DND-41 (cell line): ENCODE results near the gene WDR38.

Source experiments
- ATAC-seq: fragments of 200-7000 bp; cut with Tn5 transposase; 3 replicates; pipeline ENCODE4 v1.9.1; 2021; ENCODE audit warnings: low read depth; ENCODE audit not compliant: insufficient read depth
- DNase-seq: peaks from one replicate; pipeline ENCODE4 v3.0.0-alpha.2; 2020
- H2AFZ ChIP-seq: 2 replicates; pipeline ENCODE4 v1.6.0; 2012; ENCODE audit warnings: low read depth, low read length
- H3K27ac ChIP-seq: 2 replicates; pipeline ENCODE4 v1.5.1; 2012; ENCODE audit warnings: low read length, inconsistent platforms
- H3K27me3 ChIP-seq: fragments of 200-600 bp; sonication (generic); 2 replicates; pipeline ENCODE4 v1.6.0; 2012; ENCODE audit warnings: low read length, mild to moderate bottlenecking, inconsistent platforms; ENCODE audit not compliant: insufficient read depth, poor library complexity
- H3K36me3 ChIP-seq: 2 replicates; pipeline ENCODE4 v1.5.1; 2012; ENCODE audit warnings: low read length, inconsistent platforms; ENCODE audit not compliant: insufficient read depth
- H3K4me1 ChIP-seq: 2 replicates; pipeline ENCODE4 v1.5.1; 2012; ENCODE audit warnings: mild to moderate bottlenecking, low read length; ENCODE audit not compliant: insufficient read depth
- H3K4me2 ChIP-seq: 2 replicates; pipeline ENCODE4 v1.6.0; 2012; ENCODE audit warnings: mild to moderate bottlenecking, moderate library complexity, low read length, inconsistent platforms; ENCODE audit not compliant: insufficient read depth
- H3K4me3 ChIP-seq, 2 experiments: fragments of 200-600 bp in 1 of 2; shearing (Covaris generic) in 1 of 2; 2 replicates each; pipeline ENCODE4 v1.5.1; 2012 to 2016; ENCODE audit warnings: inconsistent platforms in 2 of 2, low read length in 2 of 2, mild to moderate bottlenecking in 2 of 2, low read depth in 1 of 2, moderate library complexity in 1 of 2
- H3K79me2 ChIP-seq: 2 replicates; pipeline ENCODE4 v1.6.0; 2012; ENCODE audit warnings: low read length, inconsistent platforms; ENCODE audit not compliant: insufficient read depth
- H3K9ac ChIP-seq: 2 replicates; pipeline ENCODE4 v1.6.0; 2012; ENCODE audit warnings: low read depth, mild to moderate bottlenecking, inconsistent platforms, low read length, moderate library complexity
- H3K9me3 ChIP-seq: 2 replicates; pipeline ENCODE4 v1.5.1; 2012; ENCODE audit warnings: low read length, moderate library complexity, mild to moderate bottlenecking, inconsistent platforms; ENCODE audit not compliant: insufficient read depth, severe bottlenecking
- H4K20me1 ChIP-seq: 2 replicates; pipeline ENCODE4 v1.6.0; 2012; ENCODE audit warnings: low read length; ENCODE audit not compliant: insufficient read depth
- EZH2 ChIP-seq: IDR thresholded peaks from 3 replicates; pipeline ENCODE4 v1.6.1; 2012; ENCODE audit warnings: borderline replicate concordance, low read depth, mild to moderate bottlenecking, moderate library complexity, low read length, inconsistent platforms; ENCODE audit not compliant: severe bottlenecking
- TF ChIP-seq, protein P1 (sequence below): IDR thresholded peaks from 2 replicates; pipeline ENCODE4 v1.5.1; 2012; ENCODE audit warnings: borderline replicate concordance, low read length, moderate library complexity, mild to moderate bottlenecking; ENCODE audit not compliant: poor library complexity, severe bottlenecking; ENCODE audit errors: extremely low read depth

The WDR38 gene

DNA sequence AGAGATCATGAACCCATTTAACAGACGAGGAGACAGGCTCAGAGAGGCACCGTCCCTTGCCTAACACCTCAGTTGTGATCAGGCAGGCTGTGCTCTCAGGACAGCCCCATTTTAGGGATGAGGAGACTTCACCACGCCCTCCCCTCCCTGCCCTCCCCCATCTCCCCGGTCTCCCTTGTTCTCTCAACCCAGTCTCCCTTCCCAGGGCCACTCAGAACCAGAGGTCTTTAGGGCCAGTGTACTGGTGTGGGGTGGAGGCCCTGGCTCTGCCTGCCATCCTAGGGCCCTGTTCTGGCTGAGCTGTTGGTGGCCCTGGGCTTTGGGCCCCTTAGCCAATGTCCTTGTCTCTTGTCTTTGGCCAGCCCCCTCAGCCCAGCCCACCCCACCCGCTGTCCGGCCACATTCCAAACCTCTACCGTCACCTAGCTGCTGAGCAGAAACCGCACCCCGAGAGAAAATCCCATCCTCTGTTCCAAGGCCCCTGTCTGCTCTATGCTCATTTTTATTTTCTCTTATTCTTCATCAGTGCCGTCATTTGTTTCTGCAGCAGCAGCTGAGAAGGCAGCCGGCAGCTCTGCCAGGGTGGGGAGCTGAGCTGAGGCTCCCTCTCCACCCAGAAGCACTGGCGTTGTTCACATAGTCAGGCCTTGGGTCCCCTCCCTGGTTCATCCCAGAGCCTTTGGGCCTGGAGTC, 42.5 kb upstream of the WDR38 start:
- Histone ChIP-seq H3K9me3 (no peaks in the 10 kb centered on the region), H3K4me2 (no peak overlapping the region), H3K27me3 (no peaks in the 10 kb centered on the region), H3K36me3 (no peaks in the 10 kb centered on the region), H3K79me2 (no peaks in the 10 kb centered on the region), H3K4me3 (no peak overlapping the region), H2AFZ (no peak overlapping the region), H3K27ac (no peak overlapping the region), H3K9ac (no peak overlapping the region), H3K4me1 (no peaks in the 10 kb centered on the region), H4K20me1 (no peaks in the 10 kb centered on the region)
- no peak for TF ChIP-seq EZH2
- TF ChIP-seq, protein P1, sequence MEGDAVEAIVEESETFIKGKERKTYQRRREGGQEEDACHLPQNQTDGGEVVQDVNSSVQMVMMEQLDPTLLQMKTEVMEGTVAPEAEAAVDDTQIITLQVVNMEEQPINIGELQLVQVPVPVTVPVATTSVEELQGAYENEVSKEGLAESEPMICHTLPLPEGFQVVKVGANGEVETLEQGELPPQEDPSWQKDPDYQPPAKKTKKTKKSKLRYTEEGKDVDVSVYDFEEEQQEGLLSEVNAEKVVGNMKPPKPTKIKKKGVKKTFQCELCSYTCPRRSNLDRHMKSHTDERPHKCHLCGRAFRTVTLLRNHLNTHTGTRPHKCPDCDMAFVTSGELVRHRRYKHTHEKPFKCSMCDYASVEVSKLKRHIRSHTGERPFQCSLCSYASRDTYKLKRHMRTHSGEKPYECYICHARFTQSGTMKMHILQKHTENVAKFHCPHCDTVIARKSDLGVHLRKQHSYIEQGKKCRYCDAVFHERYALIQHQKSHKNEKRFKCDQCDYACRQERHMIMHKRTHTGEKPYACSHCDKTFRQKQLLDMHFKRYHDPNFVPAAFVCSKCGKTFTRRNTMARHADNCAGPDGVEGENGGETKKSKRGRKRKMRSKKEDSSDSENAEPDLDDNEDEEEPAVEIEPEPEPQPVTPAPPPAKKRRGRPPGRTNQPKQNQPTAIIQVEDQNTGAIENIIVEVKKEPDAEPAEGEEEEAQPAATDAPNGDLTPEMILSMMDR, result no peak
- ATAC-seq (no peak), DNase-seq (no peak)

DNA sequence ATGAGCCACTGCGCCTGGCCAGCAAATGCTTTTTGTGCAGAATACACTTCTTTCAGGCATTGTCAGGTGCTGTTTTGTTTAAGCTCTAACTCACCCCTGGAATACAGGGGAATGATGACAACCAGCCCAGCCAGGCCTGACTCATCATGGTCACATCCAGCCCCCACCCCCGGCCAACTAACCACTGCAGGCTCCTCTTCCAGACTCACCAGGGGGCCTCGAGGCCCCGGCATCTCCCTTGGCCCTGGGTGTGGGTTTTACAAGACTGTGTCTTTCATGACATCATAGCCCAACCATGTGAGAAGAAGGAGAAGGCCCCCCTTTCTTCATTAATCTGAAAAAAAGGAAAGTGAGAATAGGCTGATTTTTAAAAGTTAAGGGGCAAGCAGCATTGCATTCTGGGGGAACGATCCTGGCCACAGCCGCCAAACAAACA, 40.8 kb upstream of the WDR38 start:
- Histone ChIP-seq H3K79me2 (no peaks in the 10 kb centered on the region), H3K4me1 (no peaks in the 10 kb centered on the region), H3K4me2 (no peak overlapping the region), H3K4me3 (no peak overlapping the region), H3K27ac (no peak overlapping the region), H4K20me1 (no peaks in the 10 kb centered on the region), H3K9ac (no peak overlapping the region), H2AFZ (no peak overlapping the region), H3K36me3 (no peaks in the 10 kb centered on the region), H3K27me3 (no peaks in the 10 kb centered on the region), H3K9me3 (no peaks in the 10 kb centered on the region)
- DNase-seq (peak; percentile 6), ATAC-seq (no peak)
- TF ChIP-seq EZH2, result no peak
- TF ChIP-seq, protein P1, result no peak

DNA sequence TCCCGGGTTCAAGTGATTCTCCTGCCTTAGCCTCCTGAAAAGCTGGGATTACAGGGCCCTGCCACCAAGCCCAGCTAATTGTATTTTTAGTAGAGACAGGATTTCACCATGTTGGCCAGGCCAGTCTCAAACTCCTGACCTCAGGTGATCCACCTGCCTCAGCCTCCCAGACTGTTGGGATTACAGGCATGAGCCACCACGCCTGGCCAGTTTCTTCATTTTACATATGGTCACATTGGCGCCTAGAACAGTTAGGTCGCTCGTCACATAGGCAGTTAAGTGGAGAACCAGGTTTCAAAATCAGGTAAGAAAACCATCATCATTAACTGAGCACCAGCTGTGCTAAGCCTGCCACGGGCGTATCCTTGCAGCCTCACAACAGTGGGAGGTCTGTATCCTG, 40.2 kb upstream of the WDR38 start:
- no peaks in the 10 kb centered on the region for H3K9me3 ChIP-seq
- no peaks in the 10 kb centered on the region for H4K20me1 ChIP-seq
- H3K36me3 ChIP-seq, result no peaks in the 10 kb centered on the region
- no peak overlapping the region for H3K9ac ChIP-seq
- no peak overlapping the region for H3K4me2 ChIP-seq
- no peak overlapping the region for H2AFZ ChIP-seq
- ATAC-seq (no peak), DNase-seq (no peak)
- H3K4me1 ChIP-seq, result peaks cover 2% of the 10 kb centered on the region
- no peak overlapping the region for H3K4me3 ChIP-seq
- no peaks in the 10 kb centered on the region for H3K27me3 ChIP-seq
- no peak overlapping the region for H3K27ac ChIP-seq
- TF ChIP-seq, protein P1, result no peak
- TF ChIP-seq EZH2, result no peak
- no peaks in the 10 kb centered on the region for H3K79me2 ChIP-seq

DNA sequence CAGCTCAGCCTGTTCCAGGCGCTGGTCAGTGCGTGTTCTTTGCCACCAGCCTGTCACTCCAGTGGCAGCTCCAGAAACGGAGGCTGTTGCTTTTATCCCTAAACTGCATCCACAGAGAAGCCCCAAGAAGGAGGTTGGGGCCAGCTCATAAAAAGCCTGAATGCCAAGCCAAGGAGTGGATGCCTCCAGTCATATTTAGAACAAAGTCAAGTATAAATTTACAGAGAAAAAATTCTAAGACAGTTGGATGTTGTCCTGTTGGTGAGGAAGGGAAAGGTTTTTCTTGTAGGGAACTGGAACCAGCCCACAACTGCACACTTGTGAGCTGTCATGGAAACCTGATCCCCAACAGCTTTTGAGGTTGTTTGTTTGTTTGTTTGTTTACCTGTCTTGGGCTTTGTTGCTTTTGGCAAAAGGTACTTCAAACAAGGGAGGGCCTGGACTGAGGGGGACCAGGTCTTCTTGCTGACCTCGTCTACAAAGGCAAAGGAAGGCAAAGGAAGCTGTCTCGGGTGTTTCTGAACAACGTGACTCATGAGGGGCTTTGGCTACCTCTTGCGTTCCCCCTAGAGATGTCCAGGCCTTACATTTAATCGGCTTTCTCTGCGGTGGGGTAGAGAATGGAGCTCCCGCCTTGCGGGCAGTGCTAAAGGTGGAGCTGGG, 39.6 kb upstream of the WDR38 start:
- Histone ChIP-seq H3K9me3 (no peaks in the 10 kb centered on the region), H3K4me1 (peaks cover 8% of the 10 kb centered on the region), H3K27ac (no peak overlapping the region), H2AFZ (no peak overlapping the region), H3K4me2 (no peak overlapping the region), H4K20me1 (no peaks in the 10 kb centered on the region), H3K27me3 (no peaks in the 10 kb centered on the region), H3K79me2 (no peaks in the 10 kb centered on the region), H3K36me3 (no peaks in the 10 kb centered on the region), H3K4me3 (no peak overlapping the region), H3K9ac (no peak overlapping the region)
- TF ChIP-seq, protein P1, result no peak
- no peak for TF ChIP-seq EZH2
- no peak for DNase-seq
- ATAC-seq, result no peak
